GM13976 (cell line): ENCODE measurements around the gene TNFRSF17.

Experiments used
- DNase-seq: peaks from one replicate; pipeline ENCODE4 v3.0.0; 2012; ENCODE audit warnings: low spot score
- CTCF ChIP-seq: IDR thresholded peaks from 2 replicates; pipeline ENCODE4 v1.5.1; 2012; ENCODE audit warnings: borderline replicate concordance, mild to moderate bottlenecking; ENCODE audit not compliant: insufficient read depth; ENCODE audit errors: extremely low read depth, missing control alignments, control extremely low read depth
- in situ Hi-C: fragments of 300-500 bp; cut with MboI; formaldehyde crosslinking; loops from one replicate; pipeline ENCODE4 v1.12.0; 2022; ENCODE audit warnings: low sequenced_read_pairs, mixed read lengths, inconsistent platforms; ENCODE audit not compliant: unreplicated experiment

TNFRSF17 gene

GRCh38 chr16:11986521-11987057, 21.6 kb downstream of the TNFRSF17 start:
- DNase-seq, result no peak
- no peak for TF ChIP-seq CTCF
- in situ Hi-C loops, result no loop called here

GRCh38 chr16:11988258-11988978, 23.4 kb downstream of the TNFRSF17 start:
- DNase-seq, result no peak
- TF ChIP-seq CTCF, result no peak
- in situ Hi-C loops, result no loop called here

- TF ChIP-seq CTCF, result no peak
- in situ Hi-C loops, result no loop called here
- no peak for DNase-seq
These were observed 25.8 kb downstream of the TNFRSF17 start for GRCh38 chr16:11990702-11991390.

GRCh38 chr16:11992008-11992584, 27.1 kb downstream of the TNFRSF17 start:
- in situ Hi-C loops, result no loop called here
- DNase-seq, result no peak

GRCh38 chr16:11992586-11993524, 27.8 kb downstream of the TNFRSF17 start:
- DNase-seq, result no peak
- in situ Hi-C loops, result no loop called here
- no peak for TF ChIP-seq CTCF

More at GRCh38 chr16:11992008-11992584, 27.1 kb downstream of the TNFRSF17 start:
- TF ChIP-seq CTCF, result no peak
